GM23248 (cell line): ENCODE measurements around the gene ARHGAP19. TPM values are rescaled to one million over a fixed set of nuclear protein-coding genes. Genes with fewer than 3 reads are reported as not detected.

Experiments used
- DNase-seq: peaks from one replicate; pipeline ENCODE4 v3.0.0-alpha.2; 2015
- H2AFZ ChIP-seq: fragments of 200-600 bp; sonication (generic); 2 replicates; pipeline ENCODE4 v1.6.1; 2016; ENCODE audit warnings: antibody characterized with exemption
- H3F3A ChIP-seq: fragments of 200-600 bp; sonication (generic); 2 replicates; pipeline ENCODE4 v1.6.1; 2016; ENCODE audit warnings: mild to moderate bottlenecking, antibody characterized with exemption, mixed run types; ENCODE audit not compliant: insufficient read depth
- H3K27ac ChIP-seq: fragments of 200-600 bp; sonication (generic); 2 replicates; pipeline ENCODE4 v1.5.1; 2016; ENCODE audit warnings: mild to moderate bottlenecking
- H3K27me3 ChIP-seq: fragments of 200-600 bp; sonication (generic); replicated peaks from 2 replicates; pipeline ENCODE4 v1.6.1; 2016; ENCODE audit warnings: mild to moderate bottlenecking; ENCODE audit not compliant: insufficient read depth
- H3K36me3 ChIP-seq: fragments of 200-600 bp; sonication (generic); 2 replicates; pipeline ENCODE4 v1.6.1; 2016; ENCODE audit warnings: low read depth, mild to moderate bottlenecking
- H3K4me1 ChIP-seq: fragments of 200-600 bp; sonication (generic); 2 replicates; pipeline ENCODE4 v1.6.1; 2016; ENCODE audit warnings: mild to moderate bottlenecking; ENCODE audit not compliant: insufficient read depth
- H3K4me2 ChIP-seq: fragments of 200-600 bp; sonication (generic); one replicate; pipeline ENCODE4 v1.6.1; 2016; ENCODE audit warnings: mild to moderate bottlenecking; ENCODE audit not compliant: unreplicated experiment
- H3K4me3 ChIP-seq: fragments of 200-600 bp; sonication (generic); 2 replicates; pipeline ENCODE4 v1.5.1; 2016; ENCODE audit warnings: mild to moderate bottlenecking
- H3K79me2 ChIP-seq: fragments of 200-600 bp; sonication (generic); 2 replicates; pipeline ENCODE4 v1.6.1; 2016; ENCODE audit warnings: mild to moderate bottlenecking; ENCODE audit not compliant: insufficient read depth
- H3K9ac ChIP-seq: fragments of 200-600 bp; sonication (generic); 2 replicates; pipeline ENCODE4 v1.6.1; 2016; ENCODE audit warnings: mild to moderate bottlenecking
- H3K9me2 ChIP-seq: fragments of 200-600 bp; sonication (generic); 2 replicates; pipeline ENCODE4 v1.6.1; 2016; ENCODE audit warnings: mixed run types, mild to moderate bottlenecking, moderate library complexity; ENCODE audit not compliant: insufficient read depth
- H3K9me3 ChIP-seq: fragments of 200-600 bp; sonication (generic); one replicate; pipeline ENCODE4 v1.6.1; 2017; ENCODE audit warnings: low read depth
- H4K20me1 ChIP-seq: fragments of 200-600 bp; sonication (generic); 2 replicates; pipeline ENCODE4 v1.6.0; 2016; ENCODE audit not compliant: insufficient read depth
- EZH2 ChIP-seq: fragments of 200-600 bp; sonication (generic); IDR thresholded peaks from 2 replicates; pipeline ENCODE4 v1.6.1; 2018; ENCODE audit warnings: antibody characterized with exemption, mild to moderate bottlenecking; ENCODE audit not compliant: insufficient read depth, poor library complexity, severe bottlenecking
- EZH2phosphoT487 ChIP-seq: fragments of 200-600 bp; sonication (generic); IDR thresholded peaks from 2 replicates; pipeline ENCODE4 v1.6.1; 2018; ENCODE audit warnings: antibody characterized with exemption, moderate library complexity, mild to moderate bottlenecking, low read depth; ENCODE audit not compliant: insufficient read depth
- WGBS, 2 experiments: methylation state at CpG; one replicate each; pipeline ENCODE4 v1.1.6; 2015 to 2017; ENCODE audit warnings: low lambda C conversion rate in 2 of 2, low coverage in 1 of 2; ENCODE audit errors: missing lambda C conversion rate in 2 of 2; 5-methylcytosine and 5-hydroxymethylcytosine counted together
- in situ Hi-C: fragments of 300-500 bp; cut with MboI; formaldehyde crosslinking; loops from 2 replicates; pipeline ENCODE4 v1.15.0; 2020
- polyA plus RNA-seq: library from polyadenylated mRNA; unstranded; fragments of >200 nt; fragmentation: Nextera tagmentation; extraction: Ambion mirVana; gene quantifications from 2 replicates; pipeline ENCODE4 v1.2.1, GENCODE V29; 2016
- total RNA-seq: library from RNA; depleted of rRNA; stranded (reverse); fragments of >200 nt; shearing (Covaris generic); gene quantifications from 2 replicates; pipeline ENCODE4 v1.2.3, GENCODE V29; 2014

ARHGAP19 gene
- total and polyA plus RNA-seq, 2 experiments from 2014 or later: 1.9 to 5.0 TPM

DNA sequence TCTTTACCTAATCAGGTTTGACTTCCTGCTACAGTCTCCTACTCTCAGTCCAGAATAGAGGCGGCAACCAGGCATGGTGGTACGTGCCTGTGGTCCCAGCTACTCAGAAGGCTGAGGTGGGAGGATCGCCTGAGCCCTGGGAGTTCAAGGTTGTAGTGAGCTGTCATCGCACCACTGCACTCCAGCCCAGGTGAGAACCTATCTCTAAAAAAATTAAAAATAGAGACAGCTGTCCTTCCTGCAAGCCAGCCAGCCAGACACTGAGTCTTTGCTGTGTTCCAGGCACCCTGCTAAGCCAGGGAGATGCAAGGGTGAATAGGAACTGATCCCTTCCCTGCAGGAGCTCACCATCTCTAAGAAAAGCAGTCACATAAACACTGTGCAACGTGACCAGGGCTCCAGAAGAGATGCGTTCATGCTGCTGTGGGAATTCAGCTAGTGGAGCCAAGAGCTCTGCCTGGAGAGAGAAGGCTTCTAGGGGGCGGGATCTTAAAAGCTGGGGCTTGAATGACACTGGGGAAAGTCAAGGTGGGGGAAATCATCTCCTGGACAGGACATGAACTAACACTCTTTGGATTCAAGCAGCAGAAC is 84.6 kb downstream of the ARHGAP19 start:
- H3K4me3 ChIP-seq: no peak overlapping the region
- 0 out of 2 replicates have a peak, but pooled peaks cover 14% of the 10 kb centered on the region for H3K27me3 ChIP-seq
- no peaks in the 10 kb centered on the region for H3K9me3 ChIP-seq
- H2AFZ ChIP-seq: no peak overlapping the region
- H3K9ac ChIP-seq: no peak overlapping the region
- H3K27ac ChIP-seq: no peak overlapping the region
- WGBS, 2 experiments: 58 to 64% methylated on average over 6 to 7 of the region's 7 CpGs
- in situ Hi-C loops: loop anchor here (10.0 to 25.0 kb wide), 2 partner anchors 133 to 821 kb away; no protein-coding TSS in a partner anchor
- no peaks in the 10 kb centered on the region for H3K79me2 ChIP-seq
- no peaks in the 10 kb centered on the region for H3K4me1 ChIP-seq
- no peaks in the 10 kb centered on the region for H3F3A ChIP-seq
- DNase-seq: no peak
- no peak overlapping the region for H3K4me2 ChIP-seq
- no peaks in the 10 kb centered on the region for H3K36me3 ChIP-seq
- H4K20me1 ChIP-seq: no peaks in the 10 kb centered on the region
- TF ChIP-seq EZH2 (no peak), EZH2phosphoT487 (no peak)
- H3K9me2 ChIP-seq: no peaks in the 10 kb centered on the region

DNA sequence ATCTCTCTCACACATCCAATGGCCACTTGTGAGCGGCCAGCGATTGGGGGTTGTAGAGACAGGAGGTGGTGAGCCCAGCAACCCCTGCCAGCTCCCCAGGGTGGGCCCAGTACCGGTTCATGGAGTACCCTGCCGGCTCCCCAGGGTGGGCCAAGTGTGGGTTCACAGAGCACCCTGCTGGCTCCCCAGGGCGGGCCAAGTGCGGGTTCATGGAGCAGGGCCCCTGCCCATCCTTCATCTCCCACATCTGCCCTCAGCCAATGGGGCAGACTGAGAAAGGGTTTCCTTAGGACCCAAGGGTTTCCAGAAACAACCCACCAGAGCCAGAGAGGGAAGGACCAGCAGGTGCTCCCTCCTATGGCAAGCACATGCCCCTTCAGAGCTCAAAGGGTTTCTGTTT is 85.3 kb downstream of the ARHGAP19 start:
- in situ Hi-C loops: loop anchor here (10.0 to 25.0 kb wide), 2 partner anchors 132 to 820 kb away; no protein-coding TSS in a partner anchor
- H3K9ac ChIP-seq: no peak overlapping the region
- H3K4me1 ChIP-seq: no peaks in the 10 kb centered on the region
- H4K20me1 ChIP-seq: no peaks in the 10 kb centered on the region
- H3K9me2 ChIP-seq: no peaks in the 10 kb centered on the region
- TF ChIP-seq EZH2phosphoT487: no peak
- no peak for TF ChIP-seq EZH2
- no peaks in the 10 kb centered on the region for H3K79me2 ChIP-seq
- H3K4me3 ChIP-seq: no peak overlapping the region
- H2AFZ ChIP-seq: no peak overlapping the region
- H3K4me2 ChIP-seq: no peak overlapping the region
- no peaks in the 10 kb centered on the region for H3F3A ChIP-seq
- 0 out of 2 replicates have a peak, but pooled peaks cover 14% of the 10 kb centered on the region for H3K27me3 ChIP-seq
- no peak for DNase-seq
- WGBS, 2 experiments: 64 to 79% methylated on average over 4 to 6 of the region's 6 CpGs
- H3K9me3 ChIP-seq: no peaks in the 10 kb centered on the region
- H3K27ac ChIP-seq: no peak overlapping the region
- H3K36me3 ChIP-seq: no peaks in the 10 kb centered on the region

DNA sequence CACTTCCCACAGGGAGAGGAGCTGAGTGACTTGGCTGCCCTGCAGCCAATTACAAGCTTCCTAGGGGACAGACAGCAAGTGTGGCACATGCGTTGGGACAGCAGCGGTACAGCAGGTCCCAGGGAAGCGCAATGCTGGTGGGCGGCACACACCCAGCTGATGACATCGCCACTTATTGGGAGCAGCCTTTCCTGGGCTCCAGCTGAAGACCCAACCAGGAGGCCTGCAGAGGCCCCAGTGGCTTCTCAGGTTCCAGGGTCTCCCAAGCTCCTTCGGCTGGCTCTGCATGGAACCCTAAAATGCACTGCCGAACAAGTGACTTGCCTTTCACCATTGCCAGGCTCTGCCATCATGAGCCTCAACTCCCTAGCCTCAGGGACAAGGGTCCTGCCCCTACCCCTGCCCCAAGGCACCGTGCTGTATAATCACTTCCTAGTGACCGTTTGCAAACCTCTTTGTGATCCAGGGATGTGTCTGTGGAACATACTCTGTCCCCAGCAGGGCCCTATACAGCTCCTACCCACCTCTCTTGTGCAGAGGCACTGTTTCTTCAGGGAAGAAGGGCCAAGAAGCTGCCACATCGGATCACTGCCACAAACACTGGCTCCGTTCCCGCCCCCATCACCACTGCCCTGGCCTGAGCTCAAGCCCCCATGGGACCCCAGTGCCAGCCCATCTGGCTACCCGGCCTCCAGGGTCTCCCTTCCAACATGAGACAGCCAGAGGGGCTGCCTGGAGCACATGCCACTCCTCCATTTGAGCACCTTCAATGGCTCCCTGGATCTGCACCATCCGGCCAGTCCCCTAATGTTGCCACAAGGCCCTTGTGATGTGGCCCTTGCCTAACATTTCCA is 87.4 kb downstream of the ARHGAP19 start:
- no peaks in the 10 kb centered on the region for H3K4me1 ChIP-seq
- WGBS, 2 experiments: 66 to 68% methylated on average over 12 to 14 of the region's 14 CpGs
- no peak overlapping the region for H3K4me3 ChIP-seq
- no peaks in the 10 kb centered on the region for H3K79me2 ChIP-seq
- no peak for DNase-seq
- in situ Hi-C loops: loop anchor here (10.0 to 25.0 kb wide), 2 partner anchors 130 to 818 kb away; no protein-coding TSS in a partner anchor
- H3K9me2 ChIP-seq: no peaks in the 10 kb centered on the region
- 0 out of 2 replicates have a peak, but pooled peaks cover 14% of the 10 kb centered on the region for H3K27me3 ChIP-seq
- H3K36me3 ChIP-seq: no peaks in the 10 kb centered on the region
- H4K20me1 ChIP-seq: no peaks in the 10 kb centered on the region
- H3K9ac ChIP-seq: no peak overlapping the region
- no peak overlapping the region for H3K27ac ChIP-seq
- no peaks in the 10 kb centered on the region for H3F3A ChIP-seq
- H2AFZ ChIP-seq: no peak overlapping the region
- no peak overlapping the region for H3K4me2 ChIP-seq
- no peak for TF ChIP-seq EZH2
- TF ChIP-seq EZH2phosphoT487: no peak
- H3K9me3 ChIP-seq: no peaks in the 10 kb centered on the region

DNA sequence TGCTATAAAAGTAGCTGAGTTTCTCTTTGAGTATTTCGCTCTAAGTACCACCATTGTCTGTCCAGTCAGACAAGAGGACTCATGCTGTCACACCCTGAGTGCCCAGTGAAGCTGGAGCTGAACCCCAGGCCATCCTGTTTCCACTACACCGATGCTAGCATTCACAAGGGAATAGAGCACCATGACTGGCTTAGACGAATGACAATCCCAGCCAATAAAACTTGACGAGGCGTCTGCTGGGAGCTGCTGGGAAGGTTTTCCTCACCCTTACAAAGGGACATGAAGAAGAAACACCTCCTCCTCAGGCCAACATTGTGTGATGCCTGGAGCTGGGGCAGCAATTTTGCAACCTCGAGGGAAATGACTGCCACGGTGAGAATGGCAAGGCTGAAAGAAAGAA is 89.2 kb downstream of the ARHGAP19 start:
- in situ Hi-C loops: loop anchor here (10.0 to 25.0 kb wide), 2 partner anchors 128 to 816 kb away; no protein-coding TSS in a partner anchor
- no peak for DNase-seq
- WGBS, 2 experiments: 85% methylated on average over 7 of the region's 7 CpGs

More for the DNA sequence above, 89.2 kb downstream of the ARHGAP19 start:
- Histone ChIP-seq H3K9me3 (no peaks in the 10 kb centered on the region), H3K9ac (no peak overlapping the region), H3K27me3 (0 out of 2 replicates have a peak, but pooled peaks cover 8% of the 10 kb centered on the region), H4K20me1 (no peaks in the 10 kb centered on the region), H3K4me1 (no peaks in the 10 kb centered on the region), H3K9me2 (no peaks in the 10 kb centered on the region), H2AFZ (no peak overlapping the region), H3K27ac (no peak overlapping the region), H3F3A (no peaks in the 10 kb centered on the region), H3K4me3 (no peak overlapping the region), H3K36me3 (no peaks in the 10 kb centered on the region), H3K4me2 (no peak overlapping the region), H3K79me2 (no peaks in the 10 kb centered on the region)
- no peak for TF ChIP-seq EZH2phosphoT487
- TF ChIP-seq EZH2: no peak
